Fibroblast of the conjunctiva (primary cell): Measurements from ENCODE around the gene MYO15A.
A peak's percentile ranks its signal among the peaks of the same experiment; 100 is the strongest.

Source experiments
- DNase-seq: peaks from one replicate; pipeline ENCODE4 v3.0.0-alpha.2; 2010; ENCODE audit warnings: low read depth

MYO15A gene

DNA sequence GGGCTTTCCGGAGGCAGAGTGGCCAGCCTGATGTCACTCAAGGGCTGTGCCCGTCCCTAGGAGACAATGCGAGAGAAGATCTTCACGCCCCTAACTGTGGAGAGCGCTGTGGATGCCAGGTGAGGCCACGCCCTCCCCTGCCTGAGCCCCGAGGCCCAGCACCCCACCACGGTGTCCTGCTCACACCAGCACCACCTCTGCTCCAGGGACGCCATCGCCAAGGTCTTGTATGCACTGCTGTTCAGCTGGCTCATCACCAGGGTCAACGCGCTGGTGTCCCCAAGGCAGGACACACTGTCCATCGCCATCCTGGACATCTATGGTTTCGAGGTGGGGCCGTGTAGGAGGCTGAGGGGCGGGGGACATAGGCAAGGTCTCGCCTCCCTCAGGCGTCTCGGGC, 27.8 kb downstream of the MYO15A start:
- no peak for DNase-seq

DNA sequence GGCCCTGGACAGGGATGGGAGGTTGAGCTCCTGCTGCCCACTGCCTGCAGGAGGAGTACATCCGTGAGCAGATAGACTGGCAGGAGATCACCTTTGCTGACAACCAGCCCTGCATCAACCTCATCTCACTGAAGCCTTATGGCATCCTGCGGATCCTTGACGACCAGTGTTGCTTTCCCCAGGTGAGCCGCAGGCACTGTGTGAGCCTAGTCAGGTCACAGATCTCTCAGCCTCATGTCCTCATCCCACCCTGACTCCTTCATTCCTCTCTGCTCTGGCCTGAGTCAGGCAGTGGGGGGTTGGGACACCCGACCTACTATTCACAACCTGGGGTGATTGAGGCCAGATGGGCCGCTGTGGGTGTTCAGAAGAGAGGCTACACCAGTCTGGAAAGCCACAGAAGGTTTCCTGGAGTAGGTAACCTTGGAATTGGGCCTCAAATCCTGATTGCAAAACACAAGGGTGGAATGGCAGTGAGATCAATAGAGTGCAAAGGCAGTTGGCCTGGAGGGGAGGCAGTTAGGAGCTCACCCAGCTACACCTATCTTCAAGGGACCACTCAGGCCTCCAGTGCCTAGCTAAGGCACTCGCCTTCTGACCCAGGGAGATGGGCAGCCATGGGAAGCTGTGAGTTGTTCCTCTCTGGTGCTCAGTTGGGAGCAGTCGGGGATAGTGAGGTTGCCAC, 29.7 kb downstream of the MYO15A start:
- no peak for DNase-seq

DNA sequence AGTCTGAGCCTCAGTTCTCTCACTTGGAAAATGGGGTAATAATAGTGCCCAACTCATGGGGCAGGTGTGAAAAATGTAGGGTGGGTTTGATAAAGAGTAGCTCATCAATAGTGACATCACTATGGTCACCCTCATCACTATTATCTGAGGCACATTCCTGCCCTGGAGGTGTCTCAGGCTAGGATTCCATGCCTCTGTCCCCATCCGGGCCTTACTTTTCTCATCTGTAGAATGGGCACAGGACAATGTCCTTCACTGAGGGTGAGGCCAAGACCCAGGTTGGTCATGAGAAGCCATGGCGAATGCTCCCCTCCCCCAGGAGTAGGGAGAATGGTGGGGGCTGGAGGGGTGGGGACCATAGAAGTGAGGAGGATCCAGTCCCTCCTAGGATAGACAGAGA, 30.5 kb downstream of the MYO15A start:
- DNase-seq, result no peak

DNA sequence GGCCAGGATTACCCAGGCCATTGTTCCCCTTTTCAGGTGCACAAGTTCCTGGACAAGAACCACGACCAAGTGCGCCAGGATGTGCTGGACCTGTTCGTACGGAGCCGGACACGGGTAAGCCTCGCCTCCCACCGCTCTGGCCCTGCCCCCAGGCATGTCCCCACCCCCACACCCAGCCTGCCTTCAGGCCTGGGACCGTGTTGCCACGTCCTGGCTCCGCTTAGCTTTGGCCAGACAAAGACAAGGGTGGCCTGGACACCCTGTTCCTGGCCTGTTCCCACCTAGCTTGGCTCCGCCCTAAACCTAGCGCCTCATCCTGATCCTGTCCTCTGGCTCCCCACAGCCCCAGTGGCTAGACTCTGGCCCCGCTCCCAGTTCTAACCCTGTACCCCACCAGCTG, 30.9 kb downstream of the MYO15A start:
- DNase-seq, result no peak

DNA sequence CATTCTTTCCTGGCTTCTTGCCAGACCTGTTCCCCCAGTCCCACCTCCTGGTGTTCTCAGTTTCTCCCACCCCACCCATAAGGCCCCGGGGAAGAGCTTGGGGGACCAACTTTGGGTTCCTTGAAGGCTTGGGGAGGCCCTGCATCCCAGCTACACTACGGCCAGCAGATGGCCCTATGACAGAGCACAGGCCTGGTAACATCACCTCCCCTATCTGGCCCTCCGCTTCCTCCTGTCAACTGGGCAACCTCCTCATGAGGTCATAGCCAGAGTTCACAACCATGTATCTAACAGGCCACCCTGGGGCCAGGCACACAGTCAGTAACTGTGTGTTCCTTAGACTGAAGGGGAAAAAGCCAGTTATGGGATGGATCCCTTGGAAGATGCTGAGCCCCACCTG, 31.4 kb downstream of the MYO15A start:
- DNase-seq, result peak; percentile 13

DNA sequence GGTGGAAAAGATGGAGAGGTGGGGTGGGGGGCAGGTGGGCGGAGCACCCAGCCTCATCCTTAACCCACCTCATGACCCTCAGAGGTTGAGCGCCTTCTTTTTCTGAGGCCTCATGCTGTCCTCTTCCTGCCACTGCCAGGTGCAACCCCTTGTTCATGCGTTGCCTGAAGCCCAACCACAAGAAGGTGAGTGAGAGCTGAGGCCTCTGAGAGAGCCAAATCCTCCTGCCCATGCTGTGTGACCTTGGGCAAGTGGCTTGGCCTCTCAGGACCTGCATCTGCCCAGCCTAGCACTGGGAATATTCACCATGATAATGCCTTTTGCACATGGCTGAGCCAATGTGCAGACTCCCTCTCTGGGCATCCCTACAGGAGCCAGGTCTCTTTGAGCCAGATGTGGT, 32.1 kb downstream of the MYO15A start:
- DNase-seq, result no peak

DNA sequence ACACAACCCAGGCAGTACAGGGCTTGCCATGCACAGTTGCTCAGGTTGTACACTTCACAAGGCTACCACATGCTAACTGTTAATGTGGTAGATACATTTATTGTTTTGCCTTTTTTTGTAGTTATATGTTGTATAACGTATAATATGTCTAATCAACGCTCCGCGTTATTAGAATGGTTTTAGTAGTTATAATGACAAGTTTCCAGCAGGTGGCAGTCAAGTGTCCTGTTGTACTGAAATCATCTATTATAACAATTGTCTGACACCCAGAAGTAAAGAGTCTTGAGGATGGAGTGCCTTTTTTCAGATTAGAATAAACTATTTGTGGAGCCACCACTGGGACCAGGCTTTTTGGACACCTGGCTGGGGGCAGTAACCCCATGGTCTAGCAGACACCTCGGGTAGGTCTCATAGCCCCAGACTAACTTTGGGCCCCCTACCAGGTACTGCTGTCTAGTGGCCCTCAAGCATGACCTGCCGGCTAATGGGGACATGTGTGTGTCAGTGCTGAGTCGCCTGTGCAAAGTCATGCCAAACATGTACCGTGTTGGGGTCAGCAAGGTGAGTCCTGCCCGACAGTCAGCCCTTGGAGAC, 32.8 kb downstream of the MYO15A start:
- DNase-seq, result peak; percentile 34

DNA sequence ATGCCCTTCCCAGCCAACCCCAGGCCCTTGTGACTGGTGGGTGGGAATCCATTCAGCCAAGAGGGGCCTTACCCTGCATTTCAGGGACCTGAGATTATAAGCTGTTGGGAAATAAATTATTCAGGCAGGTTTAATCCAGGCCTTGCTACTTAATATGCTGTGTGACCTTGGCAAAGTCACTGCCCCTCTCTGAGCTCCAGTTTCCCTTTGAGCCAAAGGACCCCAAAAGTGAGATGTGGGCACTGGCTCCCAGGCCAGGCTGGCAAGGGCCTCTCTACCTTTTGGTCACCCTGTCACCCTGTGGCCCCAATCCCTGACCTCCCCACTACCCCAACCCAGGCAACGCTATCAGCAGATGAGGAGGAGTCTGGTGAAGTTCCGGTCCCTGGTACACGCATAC, 33.9 kb downstream of the MYO15A start:
- DNase-seq, result no peak

DNA sequence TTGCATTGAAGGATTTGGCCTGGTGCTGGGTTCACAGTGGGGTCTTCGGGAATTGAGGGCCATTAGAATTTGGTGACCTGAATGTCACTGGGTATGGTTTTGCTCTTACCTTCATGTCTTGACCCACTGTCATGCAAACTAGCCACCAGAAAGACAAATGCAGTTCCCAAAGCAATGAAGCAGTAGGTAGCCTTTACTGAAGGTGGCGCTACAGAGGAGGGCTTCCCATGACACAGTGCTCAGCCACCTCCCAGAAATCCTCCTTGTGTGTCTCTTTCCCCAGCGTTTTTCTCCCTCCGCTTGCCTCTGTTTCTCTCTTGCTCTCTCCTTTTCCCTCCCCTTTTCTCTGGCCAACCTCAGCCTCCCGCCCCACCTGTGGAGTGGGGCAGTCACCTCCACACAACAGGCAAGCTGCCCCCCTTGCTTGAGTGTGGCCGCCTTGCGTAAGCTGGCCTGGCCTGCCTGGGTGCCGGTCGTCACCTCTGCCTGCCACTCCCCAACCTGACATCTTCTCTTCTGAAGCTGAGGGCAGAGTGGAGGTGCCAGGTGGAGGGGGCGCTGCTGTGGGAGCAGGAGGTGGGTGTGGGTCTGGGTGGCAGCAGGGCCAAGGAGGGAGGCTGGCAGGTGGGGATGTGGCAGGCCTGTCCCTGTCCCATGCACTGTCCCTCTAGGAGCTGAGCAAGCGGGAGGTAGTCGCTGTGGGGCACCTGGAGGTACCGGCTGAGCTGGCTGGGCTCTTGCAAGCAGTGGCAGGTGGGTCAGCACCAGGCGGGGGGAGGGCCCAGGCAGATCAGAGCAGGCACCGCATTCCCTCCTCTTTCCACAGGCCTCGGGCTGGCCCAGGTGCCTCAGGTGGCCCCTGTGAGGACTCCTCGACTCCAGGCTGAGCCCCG, 34.7 kb downstream of the MYO15A start:
- no peak for DNase-seq

DNA sequence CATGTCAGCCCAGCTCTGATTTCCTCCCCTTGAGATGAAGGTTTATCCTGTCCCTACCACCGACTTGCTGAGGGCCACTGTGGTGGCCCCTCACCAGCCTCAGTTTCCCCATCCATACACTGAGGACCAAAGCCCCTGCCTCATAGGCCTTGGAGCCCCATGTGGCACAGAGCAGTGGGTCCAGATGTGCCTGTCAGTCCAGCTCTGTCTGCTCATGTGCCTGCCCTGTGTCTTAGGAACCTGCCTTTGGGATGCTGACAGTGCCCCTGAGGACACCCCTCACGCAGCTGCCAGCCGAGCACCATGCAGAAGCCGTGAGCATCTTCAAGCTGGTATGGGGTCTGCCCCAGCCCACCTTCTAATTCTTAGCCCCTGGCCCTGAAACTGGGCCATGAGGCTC, 35.7 kb downstream of the MYO15A start:
- DNase-seq, result no peak

DNA sequence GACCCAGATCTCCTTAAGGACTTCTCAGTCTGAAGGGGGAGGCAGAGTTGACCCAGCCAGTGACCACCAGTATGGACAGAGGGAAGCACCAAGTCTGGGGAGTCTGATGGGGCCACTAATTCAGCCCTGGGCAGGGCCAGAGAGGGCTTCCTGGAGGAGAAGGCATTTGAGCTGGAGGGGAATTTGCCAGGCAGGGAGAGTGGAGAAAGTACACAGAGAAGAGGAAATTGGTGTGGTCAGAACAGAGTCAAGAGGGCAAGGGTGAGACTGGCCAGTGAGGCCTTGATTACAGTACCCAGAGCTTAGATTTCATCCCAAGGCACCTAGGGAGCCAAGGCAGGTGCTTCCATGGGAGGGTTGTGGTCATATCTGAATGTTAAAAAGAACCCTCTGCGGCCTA, 36.3 kb downstream of the MYO15A start:
- DNase-seq, result no peak

DNA sequence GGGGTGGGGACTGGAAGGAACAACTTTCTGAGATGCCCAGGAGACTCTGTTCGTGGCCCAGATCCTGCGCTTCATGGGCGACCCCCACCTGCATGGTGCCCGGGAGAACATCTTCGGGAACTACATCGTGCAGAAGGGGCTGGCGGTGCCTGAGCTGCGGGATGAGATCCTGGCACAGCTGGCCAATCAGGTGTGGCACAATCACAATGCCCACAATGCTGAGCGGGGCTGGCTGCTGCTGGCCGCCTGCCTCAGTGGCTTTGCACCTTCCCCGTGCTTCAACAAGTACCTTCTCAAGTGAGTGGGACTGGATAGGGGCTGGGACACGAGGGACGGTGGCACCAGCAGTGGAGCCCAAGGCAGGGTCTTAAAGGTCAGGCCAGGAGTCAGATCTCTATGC, 37.3 kb downstream of the MYO15A start:
- no peak for DNase-seq

DNA sequence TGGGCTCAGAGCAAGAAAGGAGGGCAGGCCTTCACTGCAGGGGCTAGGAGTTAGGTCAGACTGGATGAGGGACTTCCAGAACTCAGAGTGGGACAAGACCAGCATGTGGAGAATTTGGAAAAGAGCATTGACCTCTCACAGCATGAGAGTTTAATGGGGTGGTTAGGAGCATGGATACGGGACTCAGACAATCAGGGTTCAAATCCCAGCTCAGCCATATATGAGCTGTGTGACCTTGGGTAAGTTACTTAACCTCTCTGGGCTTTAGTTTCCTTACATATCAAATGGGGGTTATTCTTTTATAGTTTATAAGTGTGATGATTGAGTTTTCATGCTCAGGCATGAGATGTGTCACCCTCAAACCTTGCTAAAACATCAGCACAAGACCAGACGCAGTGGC, 37.7 kb downstream of the MYO15A start:
- no peak for DNase-seq

DNA sequence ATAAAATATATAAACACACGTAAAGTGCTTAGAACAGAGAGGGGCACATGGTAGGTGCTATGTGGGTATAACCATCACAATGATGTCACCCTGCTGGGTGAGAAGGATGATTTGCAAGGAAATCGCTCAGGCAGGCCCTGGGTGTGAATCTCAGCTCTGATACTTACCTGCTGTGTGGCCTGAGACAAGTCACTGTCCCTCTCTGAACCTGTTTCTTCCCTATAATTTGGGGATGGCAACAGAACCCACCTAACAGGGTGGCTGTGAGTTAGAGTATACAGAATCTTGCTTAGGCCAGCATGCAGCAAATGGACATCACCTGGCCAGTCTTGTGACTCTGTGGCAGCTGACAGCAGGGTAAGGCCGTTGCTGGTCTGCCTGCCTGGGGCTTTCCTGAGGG, 38.4 kb downstream of the MYO15A start:
- no peak for DNase-seq

DNA sequence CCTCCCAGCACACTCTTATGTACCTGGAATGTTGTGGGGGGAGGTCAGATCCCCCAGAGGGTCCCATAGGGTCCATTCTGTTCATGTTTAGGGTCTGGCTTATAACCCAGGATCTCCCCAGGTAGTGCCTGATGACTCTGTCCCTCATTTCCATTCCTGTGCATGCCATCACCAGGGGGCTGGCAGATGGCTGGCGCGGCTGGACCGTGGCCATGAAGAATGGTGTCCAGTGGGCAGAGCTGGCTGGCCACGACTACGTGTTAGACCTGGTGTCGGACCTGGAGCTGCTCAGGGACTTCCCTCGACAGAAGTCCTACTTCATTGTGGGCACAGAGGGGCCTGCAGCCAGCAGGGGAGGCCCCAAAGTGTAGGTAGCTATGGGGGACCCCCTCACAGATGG, 40.0 kb downstream of the MYO15A start:
- no peak for DNase-seq

DNA sequence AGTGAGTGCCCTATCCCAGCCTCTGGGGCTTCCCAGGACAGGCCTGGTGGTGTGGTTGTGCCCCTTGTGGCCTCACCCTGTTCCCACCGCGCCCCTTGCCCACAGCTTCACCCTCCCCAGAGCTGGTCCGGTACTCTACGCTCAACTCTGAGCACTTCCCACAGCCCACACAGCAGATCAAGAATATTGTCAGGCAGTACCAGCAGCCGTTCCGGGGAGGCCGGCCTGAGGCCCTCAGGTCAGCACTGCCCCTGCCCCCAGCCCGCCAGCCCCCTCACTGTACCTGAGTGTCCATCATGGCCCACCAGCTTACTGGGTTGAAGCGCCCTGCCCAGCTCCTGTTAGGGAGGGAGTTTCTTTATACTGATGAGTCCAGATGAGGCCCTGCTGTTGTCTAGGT, 42.7 kb downstream of the MYO15A start:
- no peak for DNase-seq

DNA sequence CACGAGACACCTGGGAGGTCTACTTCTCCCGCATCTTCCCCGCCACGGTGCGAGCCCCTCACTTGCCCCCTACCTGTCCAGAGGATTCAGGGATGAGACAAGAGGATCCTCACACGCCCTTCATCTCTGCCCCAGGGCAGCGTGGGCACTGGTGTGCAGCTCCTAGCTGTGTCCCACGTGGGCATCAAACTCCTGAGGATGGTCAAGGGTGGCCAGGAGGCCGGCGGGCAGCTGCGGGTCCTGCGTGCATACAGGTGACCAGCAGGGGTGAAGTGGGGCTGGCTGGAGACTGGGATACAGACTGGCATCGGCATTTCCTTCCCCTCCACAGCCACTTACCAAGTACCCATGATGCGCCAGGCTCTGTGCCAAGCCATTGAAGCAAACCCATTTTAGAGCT, 46.6 kb downstream of the MYO15A start:
- DNase-seq, result no peak

DNA sequence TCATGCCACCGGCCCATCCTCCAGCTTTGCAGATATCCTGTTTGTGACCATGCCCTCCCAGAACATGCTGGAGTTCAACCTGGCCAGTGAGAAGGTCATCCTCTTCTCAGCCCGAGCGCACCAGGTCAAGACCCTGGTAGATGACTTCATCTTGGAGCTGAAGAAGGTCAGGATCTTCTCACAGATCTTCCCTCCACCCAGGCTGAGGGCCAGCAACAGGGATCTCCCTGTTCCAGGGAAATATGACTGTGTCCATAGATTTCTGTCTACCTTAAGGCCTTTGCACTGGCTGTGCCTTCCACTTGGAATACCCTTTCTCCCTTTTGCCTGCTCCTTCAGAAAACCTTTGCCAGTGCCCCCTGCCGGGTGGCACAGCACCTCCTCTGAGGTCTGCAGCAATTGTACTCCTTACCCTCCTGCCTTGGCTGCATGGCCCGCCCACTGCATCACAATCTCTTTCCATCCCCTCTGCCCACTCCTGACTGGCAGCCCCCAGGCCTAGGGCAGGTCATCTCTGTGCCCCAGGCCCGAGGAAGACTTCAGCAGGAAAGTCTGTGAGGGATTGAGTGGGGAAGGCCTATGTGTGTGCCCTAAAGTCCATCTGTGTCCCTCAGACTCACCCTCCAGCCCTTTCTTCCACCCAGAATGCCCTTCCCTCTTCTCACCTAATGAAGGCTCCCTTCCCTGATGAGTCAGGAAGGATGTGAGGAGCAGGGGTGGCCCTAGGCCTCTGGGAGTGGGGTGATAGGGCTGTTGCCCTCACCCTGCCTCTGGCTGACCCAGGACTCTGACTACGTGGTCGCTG, 47.8 kb downstream of the MYO15A start:
- no peak for DNase-seq

DNA sequence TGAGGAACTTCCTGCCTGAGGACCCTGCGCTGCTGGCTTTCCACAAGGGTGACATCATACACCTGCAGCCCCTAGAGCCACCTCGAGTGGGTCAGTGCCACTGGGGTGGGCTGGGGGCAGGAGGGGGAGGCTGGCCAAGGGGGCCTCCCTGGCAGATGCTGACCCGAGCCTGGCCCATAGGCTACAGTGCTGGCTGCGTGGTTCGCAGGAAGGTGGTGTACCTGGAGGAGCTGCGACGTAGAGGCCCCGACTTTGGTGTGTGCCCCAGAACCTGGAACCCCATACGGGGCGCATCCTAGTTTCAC, 48.4 kb downstream of the MYO15A start:
- DNase-seq, result no peak

DNA sequence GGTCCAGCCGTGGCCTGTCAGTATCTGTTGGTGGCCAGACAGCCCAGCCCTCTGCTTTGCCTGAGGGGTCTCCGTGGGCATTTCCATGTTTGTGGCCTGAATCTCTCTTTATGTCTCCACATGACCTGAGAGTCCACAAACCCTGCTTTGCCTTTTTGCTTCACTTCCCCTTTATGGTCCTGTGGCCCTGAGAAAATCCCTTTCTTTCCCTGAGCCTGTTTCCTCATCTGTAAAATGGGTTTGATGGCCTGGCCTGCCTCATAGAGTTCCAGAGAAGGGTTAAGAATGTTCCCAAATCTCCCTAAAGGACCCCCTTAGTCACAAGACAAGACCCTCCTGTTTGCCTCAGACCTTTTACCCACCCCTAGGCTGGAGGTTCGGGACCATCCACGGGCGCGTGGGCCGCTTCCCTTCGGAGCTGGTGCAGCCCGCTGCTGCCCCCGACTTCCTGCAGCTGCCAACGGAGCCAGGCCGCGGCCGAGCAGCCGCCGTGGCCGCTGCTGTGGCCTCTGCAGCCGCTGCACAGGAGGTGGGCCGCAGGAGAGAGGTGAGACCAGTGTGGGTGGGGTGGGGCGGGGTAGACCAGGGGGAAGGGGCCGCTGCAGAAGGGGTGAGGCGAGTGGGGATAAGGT, 48.9 kb downstream of the MYO15A start:
- no peak for DNase-seq

DNA sequence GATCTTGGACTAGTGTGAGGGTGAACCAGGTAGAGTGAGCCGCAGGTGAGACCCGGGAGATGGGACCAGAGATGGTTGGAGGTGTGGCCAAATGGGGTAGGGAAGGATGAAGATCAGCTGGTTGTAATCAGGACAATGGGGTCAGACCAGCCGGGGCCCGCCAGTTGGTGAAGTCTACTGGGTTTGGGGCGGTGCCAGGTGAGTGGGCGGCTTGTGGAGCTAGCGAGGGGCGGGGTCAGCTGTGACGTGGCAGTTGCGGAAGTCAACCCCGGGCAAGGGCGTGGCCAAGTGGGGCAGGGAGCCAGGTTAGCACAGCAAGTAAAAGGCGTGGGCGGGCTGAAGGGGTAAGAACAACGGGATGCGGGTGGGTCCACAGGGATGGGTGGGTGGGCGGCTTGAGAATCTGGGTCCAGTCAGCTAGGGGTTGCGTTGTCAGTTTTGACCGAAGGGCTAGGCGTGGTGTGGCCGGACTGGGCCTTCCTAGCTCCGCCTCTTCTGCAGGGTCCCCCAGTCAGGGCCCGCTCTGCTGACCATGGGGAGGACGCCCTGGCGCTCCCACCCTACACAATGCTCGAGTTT, 49.6 kb downstream of the MYO15A start:
- peak; percentile 76 for DNase-seq
